ENCODE data around the gene JAK2. TPM values are rescaled to one million over a fixed set of nuclear protein-coding genes. Genes with fewer than 3 reads are reported as not detected.

JAK2 gene
- total and polyA plus RNA-seq, 2 of the 4 experiments (the other 2 are of a cell fraction): 2.3 to 6.1 TPM

GRCh38 chr9:4959031-4959430 lies 26.0 kb upstream of the JAK2 start:
- Histone ChIP-seq H3K79me1 (ENCODE audit: low read depth in 1 of 2, low read length in 2 of 2) (no peaks in the 10 kb centered on the region), H2AK5ac (ENCODE audit: low read depth, low read length) (no peak overlapping the region), H3K36me3 (ENCODE audit: control insufficient read depth, insufficient read depth, low read length) (no peaks in the 10 kb centered on the region), H3K23ac (ENCODE audit: low read depth, low read length) (no peak overlapping the region), H2BK5ac (ENCODE audit: low read depth, low read length, poor library complexity, severe bottlenecking) (no peak overlapping the region), H3K4me2 (ENCODE audit: low read depth, low read length) (no peak overlapping the region), H2BK120ac (ENCODE audit: low read depth, low read length) (no peak overlapping the region), H4K8ac (ENCODE audit: low read depth in 2 of 2, low read length in 2 of 2) (no peak overlapping the region), H4K20me1 (ENCODE audit: insufficient read depth, low read length) (no peaks in the 10 kb centered on the region), H3K4me1 (ENCODE audit: control insufficient read depth, insufficient read depth, low read length) (no peaks in the 10 kb centered on the region), H4K91ac (ENCODE audit: insufficient read depth, low read depth, low read length) (no peak overlapping the region), H4K5ac (ENCODE audit: low read depth, low read length) (no peak overlapping the region), H3K9me1 (ENCODE audit: insufficient read depth, low read length) (no peaks in the 10 kb centered on the region), H3K27me3 (ENCODE audit: control insufficient read depth, insufficient read depth, low read length) (no peaks in the 10 kb centered on the region), H3K4ac (ENCODE audit: low read depth, low read length) (no peak overlapping the region), H2BK20ac (ENCODE audit: low read depth, low read length) (no peak overlapping the region), H2AK9ac (replicated peaks; ENCODE audit: low read depth, low read length, poor library complexity) (peak overlapping the region; percentile 55), H3K14ac (replicated peaks; ENCODE audit: low read depth, low read length) (no peak overlapping the region; the same call in 1 of the 2 replicates), H3K9me3 (ENCODE audit: control insufficient read depth, insufficient read depth, low read length) (no peaks in the 10 kb centered on the region), H2BK15ac (ENCODE audit: low read depth, low read length) (no peak overlapping the region), H3K27ac (ENCODE audit: insufficient read depth, low read length) (no peak overlapping the region), H2AFZ (replicated peaks; ENCODE audit: low read length, poor library complexity) (peak overlapping the region; percentile 63), H3K18ac (ENCODE audit: low read depth, low read length) (no peak overlapping the region), H3K56ac (ENCODE audit: extremely low read depth, insufficient read depth, low read length) (no peak overlapping the region), H3K9ac (ENCODE audit: low read depth, low read length) (no peak overlapping the region), H3K4me3 (ENCODE audit: insufficient read depth, low read depth, low read length) (no peak overlapping the region)
- no peak for DNase-seq
- in situ Hi-C loops (cut with MboI; ENCODE audit: low sequenced_read_pairs) (no loop called here), dilution Hi-C loops (cut with HindIII; ENCODE audit: low sequenced_read_pairs, unreplicated experiment) (no loop called here), intact Hi-C loops (cut with micrococcal nuclease) (no loop called here)
- ChIA-PET POLR2A (ENCODE audit: unreplicated experiment) (no interaction called here), CTCF (no interaction called here)
- WGBS, 2 experiments (ENCODE audit: extremely low coverage in 2 of 2, insufficient read length in 1 of 2): no CpG with 5 or more reads among the region's 3 CpGs
- TF ChIP-seq SMC3 (IDR thresholded peaks at IDR 0.05; ENCODE audit: low read depth, low read length) (no peak), RCOR1 (IDR thresholded peaks at IDR 0.05; ENCODE audit: insufficient replicate concordance, low read length) (no peak), USF2 (IDR thresholded peaks at IDR 0.05; ENCODE audit: low read depth, low read length) (no peak), CEBPB (IDR thresholded peaks at IDR 0.05; ENCODE audit: low read depth, low read length) (no peak), MAZ (IDR thresholded peaks at IDR 0.05; ENCODE audit: borderline replicate concordance, low read depth, low read length) (no peak), RAD21 (IDR thresholded peaks at IDR 0.05; ENCODE audit: low read length) (no peak), FOS (IDR thresholded peaks at IDR 0.05; ENCODE audit: low read depth, low read length) (no peak), CTCF (conservative IDR thresholded peaks at IDR 0.05; ENCODE audit: low read depth, low read length) (no peak), ELK1 (IDR thresholded peaks at IDR 0.05; ENCODE audit: borderline replicate concordance, low read depth, low read length) (no peak), CHD1 (IDR thresholded peaks at IDR 0.05; ENCODE audit: low read depth, low read length) (no peak), NFE2L2 (IDR thresholded peaks at IDR 0.05; ENCODE audit: low read depth, low read length) (no peak)
- BruUV-seq (replicated peaks): no TSS peak
- ATAC-seq (ENCODE audit: low read depth): no peak
